Hepatocyte (in vitro differentiated cells): ENCODE results near the gene EPHB1.

Experiments used
- EZH2 ChIP-seq: fragments of 200-600 bp; sonication (generic); IDR thresholded peaks from 2 replicates; pipeline ENCODE4 v1.6.1; 2016; ENCODE audit warnings: antibody characterized with exemption, mild to moderate bottlenecking, borderline replicate concordance
- TF ChIP-seq, protein P1 (sequence below): fragments of 200-600 bp; sonication (generic); IDR thresholded peaks from 2 replicates; pipeline ENCODE4 v1.5.1; 2016; ENCODE audit warnings: antibody characterized with exemption, mild to moderate bottlenecking; ENCODE audit not compliant: poor library complexity

DNA sequence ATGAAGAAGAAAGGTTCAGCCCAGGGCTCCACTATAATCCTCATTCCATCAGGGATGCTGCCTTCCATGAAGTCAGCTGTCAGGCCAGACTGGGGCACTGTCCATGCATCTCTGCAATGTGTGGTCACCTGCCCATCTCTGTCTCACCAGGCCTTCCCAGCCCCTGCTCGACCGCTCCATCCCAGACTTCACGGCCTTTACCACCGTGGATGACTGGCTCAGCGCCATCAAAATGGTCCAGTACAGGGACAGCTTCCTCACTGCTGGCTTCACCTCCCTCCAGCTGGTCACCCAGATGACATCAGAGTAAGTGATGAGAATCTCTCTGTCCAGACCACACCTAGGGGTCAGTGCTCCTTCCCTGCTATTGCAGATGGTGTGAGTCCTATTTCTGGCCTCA is 454.1 kb downstream of the EPHB1 start:
- TF ChIP-seq, protein P1, sequence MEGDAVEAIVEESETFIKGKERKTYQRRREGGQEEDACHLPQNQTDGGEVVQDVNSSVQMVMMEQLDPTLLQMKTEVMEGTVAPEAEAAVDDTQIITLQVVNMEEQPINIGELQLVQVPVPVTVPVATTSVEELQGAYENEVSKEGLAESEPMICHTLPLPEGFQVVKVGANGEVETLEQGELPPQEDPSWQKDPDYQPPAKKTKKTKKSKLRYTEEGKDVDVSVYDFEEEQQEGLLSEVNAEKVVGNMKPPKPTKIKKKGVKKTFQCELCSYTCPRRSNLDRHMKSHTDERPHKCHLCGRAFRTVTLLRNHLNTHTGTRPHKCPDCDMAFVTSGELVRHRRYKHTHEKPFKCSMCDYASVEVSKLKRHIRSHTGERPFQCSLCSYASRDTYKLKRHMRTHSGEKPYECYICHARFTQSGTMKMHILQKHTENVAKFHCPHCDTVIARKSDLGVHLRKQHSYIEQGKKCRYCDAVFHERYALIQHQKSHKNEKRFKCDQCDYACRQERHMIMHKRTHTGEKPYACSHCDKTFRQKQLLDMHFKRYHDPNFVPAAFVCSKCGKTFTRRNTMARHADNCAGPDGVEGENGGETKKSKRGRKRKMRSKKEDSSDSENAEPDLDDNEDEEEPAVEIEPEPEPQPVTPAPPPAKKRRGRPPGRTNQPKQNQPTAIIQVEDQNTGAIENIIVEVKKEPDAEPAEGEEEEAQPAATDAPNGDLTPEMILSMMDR: no peak
- TF ChIP-seq EZH2: no peak
